HEK293 (cell line): ENCODE measurements around the gene ERFE.

Experiments
- CTCF ChIP-seq: fragments of 450-650 bp; formaldehyde crosslinking; IDR thresholded peaks from 2 replicates; pipeline ENCODE4 v1.5.1; 2016; ENCODE audit warnings: missing biosample characterization, missing genetic modification characterization
- GLIS1 ChIP-seq: fragments of 450-650 bp; formaldehyde crosslinking; IDR thresholded peaks from 2 replicates; pipeline ENCODE4 v1.5.1; 2016; ENCODE audit warnings: missing biosample characterization, missing genetic modification characterization
- GLIS2 ChIP-seq: fragments of 450-650 bp; formaldehyde crosslinking; IDR thresholded peaks from 2 replicates; pipeline ENCODE4 v1.5.1; 2016; ENCODE audit warnings: missing biosample characterization, missing genetic modification characterization
- SP2 ChIP-seq: fragments of 450-650 bp; formaldehyde crosslinking; IDR thresholded peaks from 2 replicates; pipeline ENCODE4 v1.5.1; 2016; ENCODE audit warnings: missing biosample characterization, missing genetic modification characterization
- SP7 ChIP-seq: fragments of 450-650 bp; formaldehyde crosslinking; IDR thresholded peaks from 2 replicates; pipeline ENCODE4 v1.5.1; 2016; ENCODE audit warnings: missing biosample characterization, missing genetic modification characterization
- ZNF121 ChIP-seq: fragments of 450-650 bp; formaldehyde crosslinking; IDR thresholded peaks from 2 replicates; pipeline ENCODE4 v1.5.1; 2016; ENCODE audit warnings: missing biosample characterization, missing genetic modification characterization
- ZNF449 ChIP-seq: fragments of 450-650 bp; formaldehyde crosslinking; IDR thresholded peaks from 2 replicates; pipeline ENCODE4 v1.5.1; 2017; ENCODE audit warnings: missing biosample characterization, mild to moderate bottlenecking, missing genetic modification characterization, moderate library complexity
- ZNF510 ChIP-seq: fragments of 450-650 bp; formaldehyde crosslinking; IDR thresholded peaks from 2 replicates; pipeline ENCODE4 v1.5.1; 2018; ENCODE audit warnings: mild to moderate bottlenecking, missing genetic modification characterization, missing biosample characterization; ENCODE audit not compliant: insufficient replicate concordance
- ZNF555 ChIP-seq: fragments of 450-650 bp; formaldehyde crosslinking; conservative IDR thresholded peaks from 2 replicates; pipeline ENCODE4 v1.5.1; 2017; ENCODE audit warnings: missing biosample characterization, mild to moderate bottlenecking, missing genetic modification characterization, inconsistent platforms

GRCh38 chr2:238131761-238132462 lies 26.9 kb upstream of the ERFE start:
- no peak for TF ChIP-seq ZNF555
- no peak for TF ChIP-seq ZNF121 (tag by site-specific recombination)
- no peak for TF ChIP-seq ZNF510 (tag by site-specific recombination)
- TF ChIP-seq CTCF (tag by site-specific recombination): no peak
- no peak for TF ChIP-seq GLIS1 (tag by site-specific recombination)
- TF ChIP-seq SP7: no peak
- no peak for TF ChIP-seq GLIS2 (tag by site-specific recombination)
- TF ChIP-seq SP2: no peak
- no peak for TF ChIP-seq ZNF449 (tag by site-specific recombination)
